ENCODE results near the gene DNAJC4. TPM values are rescaled to one million over a fixed set of nuclear protein-coding genes. Genes with fewer than 3 reads are reported as not detected.

The DNAJC4 gene
- total and polyA plus RNA-seq, 9 of the 15 experiments (the other 6 are each of a cell fraction or from before 2014, with no cell fraction given) = 4.0 to 32.6 (median 19.9) TPM

DNA sequence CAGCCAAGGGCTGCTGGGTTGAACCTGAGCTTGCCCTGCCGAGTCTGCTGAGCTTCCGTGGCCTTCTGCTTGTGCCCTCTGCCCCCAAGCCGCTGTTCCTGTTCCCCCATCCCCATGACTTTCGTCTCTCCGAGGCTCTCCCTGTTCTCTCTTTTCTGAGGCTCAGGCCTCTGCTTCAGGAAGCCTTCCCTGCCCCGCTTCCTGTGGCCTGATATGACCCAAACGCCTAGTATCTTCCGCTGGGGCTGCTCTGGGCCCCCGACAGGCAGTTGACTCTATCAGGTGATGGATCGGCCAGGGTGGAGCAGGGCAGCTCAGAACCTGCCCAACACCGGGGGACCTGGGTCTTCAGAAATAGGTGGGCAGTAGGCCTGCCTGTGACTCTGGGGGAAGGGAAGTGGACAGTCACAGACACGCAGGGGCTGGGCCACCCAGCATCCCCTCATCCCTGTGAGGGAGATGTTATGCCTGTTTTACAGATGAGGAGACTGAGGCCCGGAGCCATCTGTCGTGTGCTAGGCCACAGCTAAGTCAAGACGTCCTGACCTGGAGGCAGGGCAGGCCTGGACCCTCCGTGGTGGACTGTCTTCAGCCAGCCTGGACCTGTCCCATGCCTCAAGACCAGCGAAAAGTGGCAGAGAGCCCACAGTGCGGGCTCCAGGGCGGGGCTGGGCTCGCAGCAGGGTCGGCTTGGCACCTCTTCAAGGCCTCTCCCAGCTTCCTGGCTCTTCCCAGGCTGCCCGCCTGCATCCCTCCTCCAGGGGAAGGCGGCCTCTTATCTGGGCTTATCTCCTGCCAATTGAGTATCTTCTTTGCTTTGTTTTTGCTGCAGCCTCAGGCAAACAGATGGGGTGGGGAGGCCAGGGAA lies 37.9 kb downstream of the DNAJC4 start (continued):
- TF ChIP-seq ETS2 (tag; IDR thresholded peaks at IDR 0.05; ENCODE audit: borderline replicate concordance, poor library complexity, severe bottlenecking) (no peak), KHSRP (IDR thresholded peaks at IDR 0.05) (no peak), CREB1 (IDR thresholded peaks at IDR 0.05) (0 out of 2 replicates have a peak, but pooled peaks have one; percentile 11), CREB1 (CRISPR knock-in tag; IDR thresholded peaks at IDR 0.05) (no peak), ZNF384 (IDR thresholded peaks at IDR 0.05; ENCODE audit: low read depth, low read length) (no peak), MECOM (CRISPR knock-in tag; IDR thresholded peaks at IDR 0.05) (no peak), STAG1 (CRISPR knock-in tag; IDR thresholded peaks at IDR 0.05; ENCODE audit: borderline replicate concordance) (no peak), STAT5A (IDR thresholded peaks at IDR 0.05; ENCODE audit: borderline replicate concordance, low read length) (no peak), PTBP1 (IDR thresholded peaks at IDR 0.05; ENCODE audit: low read depth, low read length) (0 out of 2 replicates have a peak, but pooled peaks have one; percentile 35), PRMT5 (CRISPR knock-in tag; IDR thresholded peaks at IDR 0.05) (no peak), RNF2 (IDR thresholded peaks at IDR 0.05) (peak; percentile 31; the same call in 1 of the 2 replicates), ZNF197 (CRISPR knock-in tag; IDR thresholded peaks at IDR 0.05; ENCODE audit: low read depth) (no peak), YY1 (IDR thresholded peaks at IDR 0.05; ENCODE audit: borderline replicate concordance in 1 of 3, control insufficient read depth in 1 of 3, extremely low read depth in 1 of 3, insufficient read depth in 3 of 3, insufficient read length in 1 of 3, insufficient replicate concordance in 2 of 3, low read depth in 1 of 3, low read length in 2 of 3) (peak in 1 of 3 experiments; percentile 6), ZSCAN32 (CRISPR knock-in tag; IDR thresholded peaks at IDR 0.05) (no peak)
- TF ChIP-seq, protein P1, sequence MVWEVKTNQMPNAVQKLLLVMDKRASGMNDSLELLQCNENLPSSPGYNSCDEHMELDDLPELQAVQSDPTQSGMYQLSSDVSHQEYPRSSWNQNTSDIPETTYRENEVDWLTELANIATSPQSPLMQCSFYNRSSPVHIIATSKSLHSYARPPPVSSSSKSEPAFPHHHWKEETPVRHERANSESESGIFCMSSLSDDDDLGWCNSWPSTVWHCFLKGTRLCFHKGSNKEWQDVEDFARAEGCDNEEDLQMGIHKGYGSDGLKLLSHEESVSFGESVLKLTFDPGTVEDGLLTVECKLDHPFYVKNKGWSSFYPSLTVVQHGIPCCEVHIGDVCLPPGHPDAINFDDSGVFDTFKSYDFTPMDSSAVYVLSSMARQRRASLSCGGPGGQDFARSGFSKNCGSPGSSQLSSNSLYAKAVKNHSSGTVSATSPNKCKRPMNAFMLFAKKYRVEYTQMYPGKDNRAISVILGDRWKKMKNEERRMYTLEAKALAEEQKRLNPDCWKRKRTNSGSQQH (CRISPR knock-in tag; IDR thresholded peaks at IDR 0.05) = no peak
- TF ChIP-seq, protein P2, sequence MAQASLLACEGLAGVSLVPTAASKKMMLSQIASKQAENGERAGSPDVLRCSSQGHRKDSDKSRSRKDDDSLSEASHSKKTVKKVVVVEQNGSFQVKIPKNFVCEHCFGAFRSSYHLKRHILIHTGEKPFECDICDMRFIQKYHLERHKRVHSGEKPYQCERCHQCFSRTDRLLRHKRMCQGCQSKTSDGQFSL (CRISPR knock-in tag; IDR thresholded peaks at IDR 0.05) = no peak
- TF ChIP-seq, protein P2 (tag; IDR thresholded peaks at IDR 0.05) = no peak
- TF ChIP-seq, protein P3, sequence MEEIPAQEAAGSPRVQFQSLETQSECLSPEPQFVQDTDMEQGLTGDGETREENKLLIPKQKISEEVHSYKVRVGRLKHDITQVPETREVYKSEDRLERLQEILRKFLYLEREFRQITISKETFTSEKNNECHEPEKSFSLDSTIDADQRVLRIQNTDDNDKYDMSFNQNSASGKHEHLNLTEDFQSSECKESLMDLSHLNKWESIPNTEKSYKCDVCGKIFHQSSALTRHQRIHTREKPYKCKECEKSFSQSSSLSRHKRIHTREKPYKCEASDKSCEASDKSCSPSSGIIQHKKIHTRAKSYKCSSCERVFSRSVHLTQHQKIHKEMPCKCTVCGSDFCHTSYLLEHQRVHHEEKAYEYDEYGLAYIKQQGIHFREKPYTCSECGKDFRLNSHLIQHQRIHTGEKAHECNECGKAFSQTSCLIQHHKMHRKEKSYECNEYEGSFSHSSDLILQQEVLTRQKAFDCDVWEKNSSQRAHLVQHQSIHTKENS (CRISPR knock-in tag; IDR thresholded peaks at IDR 0.05) = no peak
- TF ChIP-seq, protein P4, sequence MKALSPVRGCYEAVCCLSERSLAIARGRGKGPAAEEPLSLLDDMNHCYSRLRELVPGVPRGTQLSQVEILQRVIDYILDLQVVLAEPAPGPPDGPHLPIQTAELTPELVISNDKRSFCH (CRISPR knock-in tag; IDR thresholded peaks at IDR 0.05) = no peak
- TF ChIP-seq, protein P4 (tag; IDR thresholded peaks at IDR 0.05) = no peak
